OCI-LY3 (cell line): ENCODE measurements around the gene CPT1A.

Source experiments
- CTCF ChIP-seq: fragments of 200-600, 300-600 bp; sonication (generic); IDR thresholded peaks from 2 replicates; pipeline ENCODE4 v1.5.1; 2014; ENCODE audit warnings: antibody characterized with exemption, low read length, low read depth
- EZH2phosphoT487 ChIP-seq: fragments of 200-600 bp; shearing (Covaris generic); IDR thresholded peaks from 2 replicates; pipeline ENCODE4 v1.6.1; 2018; ENCODE audit warnings: antibody characterized with exemption, mixed run types, low read depth

DNA sequence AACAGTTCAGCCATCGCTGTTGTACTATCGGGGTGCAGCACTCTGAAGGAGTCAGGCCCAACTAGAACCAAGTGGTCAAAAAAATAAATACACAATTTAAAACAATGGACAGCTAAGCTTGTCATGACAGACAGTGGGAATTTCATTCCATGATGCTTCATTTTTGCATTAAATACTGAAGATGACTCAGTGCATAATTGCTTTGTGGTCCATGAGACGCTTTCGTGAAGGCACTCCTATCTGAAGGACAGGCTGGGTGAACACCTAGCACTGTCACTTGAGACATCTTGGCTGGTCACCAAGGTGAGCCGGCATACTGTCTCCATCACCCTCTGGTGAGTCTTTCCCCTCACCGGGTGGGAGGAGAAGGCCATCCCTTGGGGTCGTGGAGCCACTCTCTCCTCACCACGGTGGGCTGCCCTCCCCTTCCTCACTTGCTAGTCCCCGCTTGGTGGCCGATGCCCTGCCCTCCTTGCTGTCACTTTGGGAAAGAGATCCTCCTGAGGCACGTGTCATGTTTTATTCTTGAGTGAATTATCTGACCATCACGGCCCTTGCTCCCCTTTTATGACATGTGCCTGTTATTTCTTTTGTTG is 85.4 kb downstream of the CPT1A start:
- TF ChIP-seq CTCF (no peak), EZH2phosphoT487 (no peak)
